HG02571 (cell line): ENCODE data around the gene KRTAP3-1.

Source experiments
- ATAC-seq: cut with Tn5 transposase; IDR thresholded peaks from one replicate; pipeline ENCODE4 v1.9.1; 2021; ENCODE audit warnings: mild to moderate bottlenecking, moderate library complexity; ENCODE audit not compliant: unreplicated experiment

KRTAP3-1 gene

GRCh38 chr17:40980596-40980995, 28.3 kb downstream of the KRTAP3-1 start:
- ATAC-seq = no peak

GRCh38 chr17:40980117-40980516, 28.8 kb downstream of the KRTAP3-1 start:
- ATAC-seq = no peak

GRCh38 chr17:40978575-40979151, 30.3 kb downstream of the KRTAP3-1 start:
- no peak for ATAC-seq

- no peak for ATAC-seq
These were observed 33.4 kb downstream of the KRTAP3-1 start for GRCh38 chr17:40975516-40975915.

- ATAC-seq = no peak
These were observed 34.6 kb downstream of the KRTAP3-1 start for GRCh38 chr17:40974366-40974765.

DNA sequence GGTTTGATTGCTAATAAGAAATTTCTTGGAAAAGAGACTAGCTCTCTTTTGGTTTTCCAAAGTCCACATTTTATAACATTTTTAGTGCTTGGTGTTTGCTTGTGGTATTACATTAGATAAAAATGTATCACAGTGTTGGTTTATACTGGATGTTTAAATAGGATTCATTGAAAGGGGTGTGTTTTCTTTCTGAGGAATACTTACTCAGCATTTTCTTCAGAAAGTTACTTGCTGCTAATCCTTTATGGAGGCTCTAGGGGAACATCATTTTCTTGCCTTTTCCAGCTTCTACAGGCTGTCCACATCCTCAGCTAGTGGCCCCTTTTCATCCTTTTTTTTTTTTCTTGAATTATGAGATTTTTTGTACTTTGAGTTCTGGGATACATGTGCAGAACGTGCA, 41.3 kb downstream of the KRTAP3-1 start:
- ATAC-seq = no peak

GRCh38 chr17:40966848-40967247, 42.1 kb downstream of the KRTAP3-1 start, which contains the start of gene KRT39:
TSS of gene KRT39 (minus strand) at chr17:40966948. CDS start at chr17:40966856, 92 bp downstream.
- no peak for ATAC-seq

DNA sequence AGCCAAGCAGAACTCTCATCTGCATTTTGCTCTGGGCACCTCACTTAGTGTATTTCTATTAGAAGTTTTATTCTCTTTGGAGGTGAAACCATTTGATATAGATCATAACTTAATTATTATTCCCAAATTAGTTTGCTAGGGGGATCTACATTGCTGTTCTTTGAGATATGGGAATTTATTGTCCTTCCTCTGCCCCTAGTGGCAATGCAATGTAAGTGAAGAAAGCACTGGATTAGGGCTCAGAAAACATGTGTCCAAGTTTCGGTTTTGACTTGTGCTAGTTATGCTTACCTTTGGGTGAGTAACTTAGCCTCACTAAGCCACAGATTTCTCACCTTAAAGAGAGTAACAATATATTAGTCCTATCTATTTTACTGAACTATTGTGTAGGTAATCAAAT, 45.1 kb downstream of the KRTAP3-1 start:
- ATAC-seq = no peak

- ATAC-seq = no peak
These were observed 46.8 kb downstream of the KRTAP3-1 start for GRCh38 chr17:40962059-40962561.

- ATAC-seq = no peak
These were observed 47.3 kb downstream of the KRTAP3-1 start for GRCh38 chr17:40961591-40961990.

DNA sequence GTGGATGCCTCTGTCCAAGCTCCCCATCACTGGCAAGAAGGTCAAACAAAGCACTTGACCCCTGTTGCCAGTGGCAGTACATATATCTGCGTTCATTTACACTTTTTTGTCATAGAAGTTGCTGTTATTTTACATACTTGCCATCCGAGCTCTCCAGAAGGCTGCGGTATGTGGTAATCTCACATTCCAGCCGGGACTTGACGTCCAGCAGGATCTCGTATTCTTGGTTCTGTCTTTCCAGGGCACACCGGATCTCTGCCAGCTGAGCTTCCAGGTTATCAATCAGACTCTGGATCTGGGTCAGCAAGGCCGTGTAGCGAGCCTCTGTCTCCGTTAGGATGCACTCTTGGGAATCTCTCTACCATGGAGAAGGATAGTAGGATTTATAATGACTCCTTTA, 48.8 kb downstream of the KRTAP3-1 start:
- ATAC-seq = no peak
